ENCODE measurements around the gene LCAT. TPM values are rescaled to one million over a fixed set of nuclear protein-coding genes. Genes with fewer than 3 reads are reported as not detected.

The LCAT gene, protein sequence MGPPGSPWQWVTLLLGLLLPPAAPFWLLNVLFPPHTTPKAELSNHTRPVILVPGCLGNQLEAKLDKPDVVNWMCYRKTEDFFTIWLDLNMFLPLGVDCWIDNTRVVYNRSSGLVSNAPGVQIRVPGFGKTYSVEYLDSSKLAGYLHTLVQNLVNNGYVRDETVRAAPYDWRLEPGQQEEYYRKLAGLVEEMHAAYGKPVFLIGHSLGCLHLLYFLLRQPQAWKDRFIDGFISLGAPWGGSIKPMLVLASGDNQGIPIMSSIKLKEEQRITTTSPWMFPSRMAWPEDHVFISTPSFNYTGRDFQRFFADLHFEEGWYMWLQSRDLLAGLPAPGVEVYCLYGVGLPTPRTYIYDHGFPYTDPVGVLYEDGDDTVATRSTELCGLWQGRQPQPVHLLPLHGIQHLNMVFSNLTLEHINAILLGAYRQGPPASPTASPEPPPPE
- total RNA-seq (ENCODE audit: low replicate concordance): 3.3 and 4.6 TPM in 2 replicates

DNA sequence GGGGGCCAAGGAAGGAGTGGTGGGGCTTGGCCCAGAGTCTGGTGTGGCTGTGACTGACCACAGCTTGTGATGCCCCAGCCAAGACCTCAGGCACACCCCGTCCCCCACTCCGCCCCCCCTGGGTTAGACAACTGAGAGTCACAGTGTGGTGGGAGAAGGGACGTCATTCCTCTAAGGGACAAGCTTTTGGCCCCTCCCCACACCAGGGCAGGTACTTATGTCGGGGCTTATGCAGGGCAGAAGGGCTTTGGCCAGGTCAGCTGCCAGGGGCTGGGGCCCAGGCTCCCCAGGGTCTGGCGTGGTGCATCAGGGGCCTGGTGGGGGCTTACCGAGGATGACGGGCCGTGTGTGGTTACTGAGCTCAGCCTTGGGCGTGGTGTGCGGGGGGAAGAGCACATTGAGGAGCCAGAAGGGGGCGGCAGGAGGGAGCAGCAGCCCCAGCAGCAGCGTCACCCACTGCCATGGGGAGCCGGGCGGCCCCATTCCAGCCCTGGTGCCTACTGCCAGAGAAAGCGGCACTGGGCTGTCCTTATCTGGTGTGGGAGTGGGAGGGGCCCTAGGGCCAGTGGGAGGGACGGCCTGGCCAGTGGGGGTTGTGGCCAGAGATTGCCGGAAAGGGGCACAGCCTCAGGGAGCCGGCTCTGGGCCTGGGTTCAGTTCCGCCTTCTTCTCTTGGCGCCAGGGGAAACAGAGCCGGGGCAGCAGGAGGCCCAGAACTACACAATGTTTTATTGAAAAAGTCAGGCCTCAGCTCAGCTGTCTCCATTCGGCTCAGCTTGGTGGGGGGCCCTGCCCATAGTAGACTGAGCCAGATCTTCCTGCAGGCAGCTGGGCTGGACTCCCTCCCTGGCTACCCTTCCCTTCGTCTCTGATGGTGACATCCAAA, at the start of gene LCAT:
LCAT (minus strand) TSS at position 502 of the 886 bp plus-strand sequence; CDS start at position 483, 19 bp downstream.

GRCh38 chr16:67979955-67980678, 36.2 kb upstream of the LCAT start, which contains the start of gene DPEP3:
Gene DPEP3 (minus strand): TSS chr16:67980499. CDS start chr16:67980380, 119 bp downstream.

GRCh38 chr16:67968400-67969253, 24.7 kb upstream of the LCAT start, which contains the start of gene SLC12A4:
Gene SLC12A4 (minus strand): TSS chr16:67968637. CDS start chr16:67968553, 84 bp downstream.

DNA sequence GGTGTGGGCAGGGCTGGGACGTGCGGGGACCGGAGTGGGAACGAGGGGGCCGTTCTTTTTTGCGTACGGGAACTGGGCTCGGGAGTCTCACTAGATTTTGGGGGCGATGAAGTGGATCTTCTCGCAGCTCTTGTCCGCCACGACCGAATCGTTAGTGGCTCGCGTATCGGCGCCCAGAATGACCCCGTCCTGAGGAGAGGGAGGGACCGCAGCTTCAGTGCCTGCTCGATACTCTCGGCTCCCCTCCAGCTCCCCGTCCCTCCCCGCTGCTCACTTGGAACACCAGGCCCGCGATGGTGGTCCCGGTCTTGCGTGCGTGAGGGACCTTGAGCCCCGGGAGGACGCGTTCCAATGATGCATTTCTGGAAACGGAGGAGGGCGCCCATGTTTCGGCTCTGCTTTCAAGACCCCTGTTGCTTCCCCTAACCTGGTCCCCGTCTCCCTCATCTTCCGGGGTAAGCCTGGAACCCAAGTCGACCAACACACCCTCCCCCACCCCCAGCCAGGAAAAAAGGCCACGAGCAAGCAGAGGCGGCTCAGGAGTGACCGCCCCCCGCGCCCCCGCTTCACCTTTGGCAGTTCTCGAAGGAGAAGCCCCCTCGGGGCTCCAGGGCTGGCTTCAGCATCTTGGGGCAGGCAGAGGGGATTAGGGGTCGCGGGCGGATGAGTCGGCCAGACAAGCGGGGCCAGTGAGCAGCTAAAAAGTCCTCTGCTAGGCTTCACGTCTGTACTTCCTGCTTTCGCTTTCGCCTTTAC, 7.6 kb downstream of the LCAT start, which contains the start of gene PSMB10:
PSMB10 (minus strand) TSS at position 727 of the 756 bp plus-strand sequence; CDS start at position 626, 101 bp downstream.

DNA sequence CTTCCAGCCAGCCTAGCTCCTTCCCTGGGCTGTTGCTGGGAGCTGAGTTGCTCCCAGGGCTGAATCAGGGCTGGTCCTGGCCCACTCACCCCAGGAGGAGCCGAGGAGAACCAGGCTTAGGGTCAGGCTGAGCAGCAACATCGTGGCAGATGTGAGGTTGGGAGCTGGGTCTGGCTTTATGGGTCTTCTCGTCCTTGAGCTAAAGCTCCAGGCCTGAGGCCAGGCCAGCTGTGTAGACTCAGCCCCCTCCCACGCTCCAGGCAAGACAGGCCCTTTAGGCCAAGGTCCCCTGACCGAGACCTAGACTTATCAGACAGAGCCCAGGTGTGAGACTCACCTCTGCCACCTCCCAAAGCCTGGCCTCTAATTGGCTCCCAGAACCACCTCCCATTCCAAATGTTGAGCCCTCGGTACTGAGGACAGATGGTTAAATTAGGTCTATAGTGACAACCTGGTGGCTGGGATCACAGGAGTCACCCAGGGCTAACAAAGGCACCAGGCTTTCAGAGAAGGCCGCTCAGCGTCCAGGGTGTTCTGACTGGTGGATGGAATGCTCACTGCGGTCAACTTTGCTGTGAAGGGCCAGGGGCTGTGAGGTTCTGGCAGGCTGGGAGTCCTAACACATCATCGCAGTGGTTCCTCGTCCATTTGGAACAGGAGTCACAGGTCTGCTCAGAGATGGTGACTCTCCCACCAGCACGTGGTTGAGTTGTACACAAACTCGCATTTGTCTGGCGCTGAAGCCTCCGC, 12.0 kb downstream of the LCAT start, which contains the start of gene CTRL:
CTRL (minus strand) TSS at position 151 of the 750 bp plus-strand sequence; CDS start at position 141, 10 bp downstream.

GRCh38 chr16:67892899-67893742, 50.8 kb downstream of the LCAT start, which contains the start of gene PSKH1:
Gene PSKH1 (plus strand): TSS chr16:67893254. CDS start chr16:67908750, 15,496 bp downstream.

Other genes with a start within 250 kb of the LCAT start
- 14.1 and 18.0 TPM in 2 replicates for gene GFOD2, start 224.8 kb downstream of the LCAT start, total RNA-seq (ENCODE audit: low replicate concordance)
- gene RANBP10, start 137.6 kb downstream of the LCAT start, total RNA-seq (ENCODE audit: low replicate concordance): 2.7 and 5.9 TPM in 2 replicates
- 1.2 and 1.9 TPM in 2 replicates for gene TSNAXIP1, start 137.2 kb downstream of the LCAT start, total RNA-seq (ENCODE audit: low replicate concordance)
- gene THAP11, start 101.8 kb downstream of the LCAT start, total RNA-seq (ENCODE audit: low replicate concordance): 26.3 and 47.7 TPM in 2 replicates
- gene NUTF2, start 97.2 kb downstream of the LCAT start, total RNA-seq (ENCODE audit: low replicate concordance): 79.6 and 157 TPM in 2 replicates
- 18.3 and 23.8 TPM in 2 replicates for gene CENPT, start 96.4 kb downstream of the LCAT start, total RNA-seq (ENCODE audit: low replicate concordance)
- gene EDC4, start 71.1 kb downstream of the LCAT start, total RNA-seq (ENCODE audit: low replicate concordance): 46.8 and 50.8 TPM in 2 replicates
- gene NRN1L, start 59.2 kb downstream of the LCAT start, total RNA-seq (ENCODE audit: low replicate concordance): not detected in 2 replicates
- gene PSKH1, start 50.9 kb downstream of the LCAT start, total RNA-seq (ENCODE audit: low replicate concordance): 13.5 and 31.1 TPM in 2 replicates
- gene CTRL, start 12.3 kb downstream of the LCAT start, total RNA-seq (ENCODE audit: low replicate concordance): 0.38 TPM in 1 of 2 replicates, not detected in the other
- gene PSMB10, start 7.3 kb downstream of the LCAT start, total RNA-seq (ENCODE audit: low replicate concordance): 64.9 and 89.9 TPM in 2 replicates
- gene SLC12A4, start 24.5 kb upstream of the LCAT start, total RNA-seq (ENCODE audit: low replicate concordance): 119 and 184 TPM in 2 replicates
- not detected in 2 replicates for gene DPEP3, start 36.4 kb upstream of the LCAT start, total RNA-seq (ENCODE audit: low replicate concordance)
- not detected in 2 replicates for gene DPEP2, start 55.4 kb upstream of the LCAT start, total RNA-seq (ENCODE audit: low replicate concordance)
- gene DPEP2NB, start 71.8 kb upstream of the LCAT start, total RNA-seq (ENCODE audit: low replicate concordance): not detected in 2 replicates
- gene DDX28, start 79.1 kb upstream of the LCAT start, total RNA-seq (ENCODE audit: low replicate concordance): 4.9 and 8.7 TPM in 2 replicates
- 11.7 and 14.4 TPM in 2 replicates for gene DUS2, start 79.2 kb upstream of the LCAT start, total RNA-seq (ENCODE audit: low replicate concordance)
- 5.9 and 8.2 TPM in 2 replicates for gene NFATC3, start 141.2 kb upstream of the LCAT start, total RNA-seq (ENCODE audit: low replicate concordance)

Measured in smooth muscle cell of the coronary artery (primary cell).